GM18507 (cell line): Measurements from ENCODE around the gene CNTNAP2.
A peak's percentile ranks its signal among the peaks of the same experiment; 100 is the strongest.

Experiments
- DNase-seq: peaks from one replicate; pipeline ENCODE4 v3.0.0; 2011; ENCODE audit warnings: low read depth; ENCODE audit not compliant: insufficient read length; ENCODE audit errors: extremely low spot score
- FAIRE-seq: peaks from 2 replicates; lab custom pipeline; 2011; peaks lifted over from hg19 to GRCh38; lab: Jason Lieb, UNC

Gene CNTNAP2

DNA sequence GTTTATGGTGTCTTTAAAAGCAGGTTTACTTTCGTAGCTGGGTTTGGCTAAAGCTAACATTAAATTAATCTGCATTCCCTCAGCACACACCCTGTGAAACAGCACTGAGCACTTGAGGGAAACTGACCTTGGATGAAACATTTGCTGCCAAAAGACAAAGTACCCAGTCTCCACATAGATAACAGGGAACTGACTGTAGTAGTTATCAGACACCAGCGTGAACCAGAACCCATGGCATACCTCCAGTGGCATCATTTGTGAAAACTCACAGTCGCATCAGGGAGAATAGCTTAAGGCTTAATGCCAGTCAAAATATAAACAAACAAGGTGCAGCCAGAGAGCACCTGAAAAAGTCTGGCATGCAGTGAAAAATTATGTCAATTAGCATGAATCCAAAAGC is 2116.2 kb downstream of the CNTNAP2 start:
- FAIRE-seq (no peak), DNase-seq (no peak)

DNA sequence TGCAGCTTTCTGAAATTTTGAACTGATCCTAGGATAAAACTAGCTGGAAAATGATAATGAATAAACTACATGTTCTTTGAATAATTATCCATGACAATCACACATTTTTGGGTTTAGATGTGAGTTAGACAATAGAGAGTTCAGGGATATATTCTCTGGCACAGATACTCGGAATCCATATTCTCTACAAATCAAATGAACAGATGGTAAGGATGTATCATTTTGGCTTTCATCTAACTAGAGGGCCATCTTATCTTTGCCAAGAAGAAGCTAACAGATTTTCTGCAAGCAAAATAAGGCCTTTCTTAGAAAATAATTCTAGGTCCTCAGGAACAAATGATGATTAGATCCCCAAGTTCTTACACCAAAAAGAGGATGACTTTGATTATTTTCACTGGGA is 2118.1 kb downstream of the CNTNAP2 start:
- FAIRE-seq (no peak), DNase-seq (no peak)

DNA sequence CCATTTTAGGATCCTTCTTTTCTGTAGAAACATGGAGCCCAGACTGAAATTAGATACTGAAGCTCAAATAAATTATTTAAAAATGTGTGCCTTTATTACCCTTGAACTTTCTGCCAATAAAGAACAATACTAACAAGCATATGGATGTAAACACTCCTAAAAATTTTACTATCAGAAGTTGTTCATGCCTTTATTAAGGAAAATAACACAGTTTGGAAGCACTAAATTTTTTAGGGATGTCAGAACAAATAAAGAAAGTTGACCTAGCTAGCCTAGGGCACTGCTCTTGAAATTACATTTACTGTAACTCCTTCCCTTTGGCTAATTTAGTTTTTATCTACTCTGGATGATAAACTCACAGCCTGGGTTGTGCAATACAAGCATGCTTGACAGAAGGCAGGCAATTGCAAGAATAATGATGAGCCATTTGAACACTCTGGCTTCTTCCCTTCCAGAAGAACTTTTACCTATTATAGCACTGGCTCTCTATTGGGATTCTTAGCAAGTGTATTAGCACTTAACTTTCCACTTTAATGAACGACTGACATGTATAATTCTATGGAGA is 2122.2 kb downstream of the CNTNAP2 start:
- no peak for DNase-seq
- no peak for FAIRE-seq

DNA sequence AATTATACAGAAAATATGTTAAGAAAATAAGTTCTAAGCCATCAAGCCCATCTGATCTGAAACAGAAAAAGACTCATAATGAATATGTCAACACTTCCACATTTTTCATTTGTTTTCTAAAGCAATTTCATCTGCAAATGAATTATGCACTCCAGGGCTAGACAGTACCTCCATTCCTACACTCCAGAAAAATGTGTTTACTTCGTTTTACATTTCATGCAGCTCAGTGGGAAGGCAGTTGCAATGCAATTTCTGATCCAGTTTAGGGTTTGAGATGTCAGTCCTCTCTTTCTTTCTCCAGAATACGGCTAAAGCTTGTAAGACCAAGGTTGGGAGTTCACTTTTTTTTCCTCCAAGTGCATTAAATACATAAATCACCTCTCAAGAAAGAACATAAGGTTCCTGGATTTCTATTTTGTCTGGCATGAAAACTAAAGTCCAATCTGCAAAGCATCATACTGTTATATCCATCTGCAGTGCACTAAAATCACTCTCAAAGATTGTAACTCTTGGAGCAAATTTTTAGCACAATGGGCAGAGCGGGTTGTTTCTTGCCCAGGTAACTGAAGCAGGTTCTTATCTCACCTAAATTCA is 2125.2 kb downstream of the CNTNAP2 start:
- FAIRE-seq (no peak), DNase-seq (no peak)

DNA sequence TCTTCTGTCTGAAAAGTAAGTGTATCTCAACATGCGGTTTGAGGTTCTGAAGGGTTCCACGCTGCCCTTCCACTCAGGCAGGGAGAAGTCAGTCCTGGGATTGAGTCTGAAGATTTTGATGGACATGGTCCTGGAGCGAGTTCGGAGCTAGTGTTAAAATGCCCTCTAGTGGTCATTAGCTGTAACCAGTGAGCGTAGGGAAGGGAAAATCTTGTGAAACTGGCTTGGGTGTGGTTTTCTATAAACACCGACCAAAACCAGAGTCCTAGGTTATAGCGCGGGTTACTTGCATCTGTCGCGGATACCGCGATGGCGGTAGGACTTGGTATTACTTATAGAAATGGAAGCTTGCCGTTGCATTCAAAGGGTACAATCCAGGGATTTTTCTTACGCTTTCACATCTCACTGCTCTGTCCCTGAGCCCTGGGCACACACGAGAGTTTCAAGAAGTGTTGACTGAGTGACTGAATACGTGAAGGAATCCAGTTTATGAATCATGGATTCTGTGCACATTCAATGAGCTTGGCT is 2125.8 kb downstream of the CNTNAP2 start:
- FAIRE-seq = peak; percentile 75
- DNase-seq = no peak

DNA sequence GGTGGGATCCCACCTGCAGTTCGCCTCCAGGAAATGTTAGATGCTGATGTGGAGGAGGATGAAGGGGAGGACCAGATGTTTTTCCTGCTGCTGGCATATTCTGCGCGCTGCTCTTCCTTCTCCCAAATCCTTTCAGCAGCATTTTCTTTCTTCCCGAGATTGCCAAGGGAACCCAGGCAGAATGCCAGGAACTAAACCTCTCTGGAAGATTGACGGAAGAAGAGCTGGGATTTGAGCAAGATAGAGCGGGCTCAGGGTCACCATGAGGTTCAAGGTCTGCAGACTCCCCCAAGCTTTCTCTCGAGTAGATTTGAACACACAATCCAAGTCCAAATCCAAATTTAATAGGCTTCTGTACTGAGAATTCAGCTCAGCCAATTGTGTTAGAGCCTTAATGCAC is 2128.8 kb downstream of the CNTNAP2 start:
- no peak for FAIRE-seq
- DNase-seq = no peak

DNA sequence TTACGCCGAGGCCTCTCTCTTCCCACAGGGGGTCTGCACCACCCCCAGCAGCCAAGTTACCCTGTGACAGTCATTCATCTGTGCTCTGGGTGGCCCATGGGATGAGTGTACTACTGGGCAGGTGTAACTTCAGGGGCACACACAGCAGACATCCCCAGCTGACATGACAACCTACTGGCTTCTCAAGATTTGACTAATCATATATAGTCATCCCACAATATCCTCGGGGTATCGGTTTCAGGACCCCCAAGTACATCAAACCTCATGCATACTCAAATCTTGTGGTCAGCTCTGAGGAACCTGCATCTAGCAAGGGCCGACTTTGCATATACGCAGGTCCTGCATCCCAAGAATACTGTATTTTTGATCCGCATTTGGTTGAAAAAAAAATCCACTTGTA is 2137.0 kb downstream of the CNTNAP2 start:
- DNase-seq (no peak), FAIRE-seq (no peak)

DNA sequence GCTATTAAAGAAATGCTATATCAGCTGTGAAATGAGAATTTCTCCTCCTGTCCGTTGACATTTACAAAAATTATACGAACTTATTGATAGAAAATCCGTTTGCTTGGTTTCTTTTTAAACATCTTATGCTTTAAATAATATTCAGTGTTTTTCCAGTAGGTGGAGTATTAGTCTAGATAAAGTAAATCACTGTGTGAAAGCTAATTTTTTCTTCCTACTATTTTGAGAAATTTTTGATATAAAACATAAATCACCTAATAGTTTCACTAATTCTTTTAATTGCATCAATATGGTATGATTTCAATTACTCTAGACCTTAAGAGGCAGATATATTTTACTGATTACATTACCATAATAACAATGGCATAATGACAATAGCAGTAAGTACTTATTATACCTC is 2138.7 kb downstream of the CNTNAP2 start:
- DNase-seq (no peak), FAIRE-seq (no peak)

DNA sequence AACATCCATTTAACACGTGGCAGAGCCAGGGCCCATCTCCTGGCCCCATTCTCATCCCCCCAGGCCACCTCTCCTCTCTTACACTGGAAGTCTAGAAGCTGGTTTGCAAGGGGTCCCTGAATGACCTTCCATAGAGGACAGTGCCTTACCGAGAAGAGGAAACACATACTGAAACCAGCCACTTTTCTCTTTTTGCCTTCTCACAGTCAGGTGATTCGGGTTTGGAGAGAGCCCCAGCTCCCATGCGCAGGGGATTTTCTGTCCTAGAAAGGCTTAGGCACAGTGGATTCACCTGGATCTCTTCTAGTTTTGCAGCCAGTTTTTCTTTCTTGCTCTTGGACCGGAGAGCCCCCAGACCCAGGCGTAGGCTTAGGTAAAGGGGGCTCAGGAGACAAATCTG is 2139.8 kb downstream of the CNTNAP2 start:
- FAIRE-seq (no peak), DNase-seq (no peak)

DNA sequence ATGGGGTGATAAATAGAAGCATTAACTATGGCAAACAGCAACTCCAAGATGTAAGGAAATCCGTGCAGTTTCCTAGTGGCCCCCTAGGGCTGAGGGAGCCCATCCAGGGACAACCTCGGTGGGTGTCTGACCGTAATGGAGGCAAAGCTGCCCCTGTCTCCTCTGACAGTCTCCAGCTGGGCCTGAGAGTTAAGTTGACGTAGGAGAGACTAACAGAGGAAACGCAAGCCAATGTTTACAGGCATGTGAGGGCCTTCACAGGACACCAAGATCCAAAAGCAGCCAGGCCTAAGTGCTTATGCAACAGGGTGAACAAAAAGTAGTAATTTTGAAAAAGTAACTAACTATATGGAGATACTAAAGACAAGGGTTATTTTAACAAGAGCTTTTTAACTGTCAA is 2144.0 kb downstream of the CNTNAP2 start:
- FAIRE-seq = no peak
- no peak for DNase-seq

DNA sequence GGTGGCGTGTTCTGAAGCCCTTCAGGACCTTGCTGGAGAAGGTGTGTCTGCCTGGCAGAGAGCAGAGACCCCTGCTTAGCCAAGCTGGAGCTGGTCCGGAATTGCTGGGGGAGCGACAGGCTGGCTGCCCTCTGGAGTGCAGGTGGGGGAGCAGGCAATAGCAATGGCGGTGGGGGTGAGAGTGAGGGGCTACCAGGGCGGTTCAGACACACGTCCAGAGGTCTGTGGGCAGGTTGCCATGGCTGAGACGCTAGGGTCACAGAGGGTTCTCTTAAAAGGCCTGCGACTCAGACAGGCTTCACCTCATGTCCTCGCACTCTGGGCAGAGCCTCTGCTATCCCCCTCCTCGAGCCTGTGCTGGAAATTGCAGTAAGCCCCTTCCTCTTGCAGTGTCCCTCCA is 2144.9 kb downstream of the CNTNAP2 start:
- DNase-seq (no peak), FAIRE-seq (no peak)

DNA sequence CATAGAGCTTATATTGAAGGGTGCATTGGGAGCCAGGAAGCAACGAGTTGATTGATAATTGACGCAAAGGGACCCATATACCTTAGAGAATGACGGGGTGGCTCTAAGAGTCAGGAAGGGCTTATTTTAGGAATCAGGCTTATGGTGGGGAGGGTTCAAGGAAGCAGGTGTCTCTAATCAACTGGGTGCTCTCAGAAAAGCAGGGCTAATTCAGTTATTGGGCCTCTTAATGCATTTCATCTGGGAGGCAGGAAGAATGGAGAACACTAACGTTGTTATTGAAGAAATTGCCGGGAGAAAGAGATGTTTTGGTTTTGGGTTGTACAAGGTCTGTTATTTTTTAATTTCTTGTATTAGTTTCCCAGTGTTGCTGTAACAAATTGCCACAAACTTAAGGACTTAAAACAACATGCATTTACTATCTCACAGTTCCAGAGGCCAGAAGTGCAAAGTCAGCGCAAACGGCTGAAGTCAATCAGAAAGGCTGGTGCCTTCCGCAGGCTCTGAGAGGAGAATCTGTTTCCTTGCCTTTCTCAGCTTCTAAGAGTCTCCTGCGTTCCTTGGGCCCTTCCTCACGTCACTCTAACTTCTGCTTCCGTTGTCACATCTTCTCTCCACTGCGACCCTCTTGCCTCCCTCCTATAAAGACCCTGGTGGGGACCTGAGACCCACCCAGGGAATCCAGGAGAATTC is 2145.5 kb downstream of the CNTNAP2 start:
- DNase-seq (no peak), FAIRE-seq (no peak)

DNA sequence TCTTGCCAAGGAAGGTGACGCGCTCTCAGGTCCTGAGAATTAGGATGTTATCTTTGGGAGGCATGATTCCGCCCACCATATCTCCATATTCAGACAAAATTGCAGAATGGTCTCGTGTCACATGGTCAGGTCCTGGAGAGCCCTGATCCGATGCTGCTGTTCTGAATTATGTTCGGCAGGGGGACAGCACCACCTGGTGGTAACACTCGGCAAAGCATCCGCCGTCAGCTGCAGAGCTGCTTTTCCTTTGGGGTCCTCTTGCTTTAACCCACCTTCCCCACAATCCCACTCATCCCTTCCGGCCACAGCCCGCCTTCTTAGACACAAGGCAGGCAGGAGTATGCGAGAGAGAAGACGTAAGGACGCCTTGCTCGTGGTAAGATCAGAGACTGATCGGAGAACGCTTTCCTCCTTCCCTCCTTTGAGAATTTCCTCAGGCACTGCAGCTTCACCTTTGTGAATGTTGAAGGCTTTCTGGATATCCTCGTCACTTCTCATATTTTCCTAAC is 2146.2 kb downstream of the CNTNAP2 start:
- FAIRE-seq = peak; percentile 46

DNA sequence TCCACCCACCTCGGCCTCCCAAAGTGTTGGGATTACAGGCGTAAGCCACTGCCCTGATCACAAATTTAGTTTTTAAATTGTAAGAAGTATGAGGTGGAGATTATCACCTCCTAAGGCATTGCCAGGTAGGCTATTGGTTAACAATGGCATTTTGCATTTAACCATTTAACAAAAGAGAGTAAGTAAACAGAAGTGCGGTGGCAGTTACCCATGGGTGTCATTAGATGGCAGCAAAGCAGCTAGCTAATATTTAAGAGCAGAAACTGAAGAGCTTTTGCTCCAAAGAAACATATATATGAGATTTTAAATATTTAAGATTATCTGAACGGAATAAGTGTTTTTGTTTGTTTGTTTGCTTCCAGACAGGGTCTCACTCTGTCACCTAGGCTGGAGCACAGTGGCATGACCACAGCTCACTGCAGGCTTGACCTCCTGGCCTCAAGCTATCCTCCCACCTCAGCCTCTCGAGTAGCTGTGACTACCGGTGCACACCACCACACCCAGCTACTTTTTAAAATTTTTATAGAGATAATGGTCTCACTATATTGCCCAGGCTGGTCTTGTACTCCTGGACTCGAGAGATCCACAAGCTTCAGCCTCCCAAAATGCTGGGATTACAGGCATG is 2148.4 kb downstream of the CNTNAP2 start:
- FAIRE-seq = peak; percentile 18
- peak; percentile 11 for DNase-seq

More for the DNA sequence above, 2146.2 kb downstream of the CNTNAP2 start:
- DNase-seq = peak; percentile 22

DNA sequence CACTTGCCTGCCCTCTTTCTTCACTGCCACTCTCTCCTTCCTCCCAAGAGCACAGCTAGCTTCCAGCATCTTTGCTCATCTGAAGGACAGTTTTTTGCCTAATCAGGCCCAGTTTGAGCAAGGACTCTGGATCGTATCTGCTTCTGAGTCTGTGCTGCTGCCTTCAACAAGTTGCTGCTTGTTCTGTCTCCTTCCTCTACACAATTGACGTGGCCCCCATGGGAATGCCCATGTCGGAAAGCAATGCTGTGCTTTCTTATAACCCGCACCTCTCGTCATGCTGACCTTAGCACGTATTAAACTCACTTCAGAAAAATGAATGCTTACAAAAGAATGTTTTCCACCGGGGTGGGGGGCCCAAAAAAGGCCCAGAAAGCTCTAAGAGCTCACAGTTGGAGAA is 2149.3 kb downstream of the CNTNAP2 start:
- DNase-seq (no peak), FAIRE-seq (no peak)

DNA sequence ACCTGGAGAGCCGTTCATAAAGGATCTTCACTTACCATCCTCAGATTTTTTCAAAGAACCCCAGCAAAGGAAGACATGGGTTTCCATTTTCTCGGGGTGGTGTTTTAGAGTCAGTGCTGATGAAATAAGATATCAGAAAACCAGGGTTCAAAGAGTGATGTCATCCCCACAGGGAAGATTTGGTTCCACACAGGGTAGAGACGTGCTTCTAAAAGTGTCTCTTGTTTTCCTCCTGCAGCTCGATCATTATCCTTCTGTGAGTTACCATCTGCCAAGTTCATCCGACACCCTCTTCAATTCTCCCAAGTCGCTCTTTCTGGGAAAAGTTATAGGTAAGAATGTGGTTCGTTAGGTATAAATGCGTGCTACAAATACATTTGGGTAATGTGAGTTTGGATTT is 2150.2 kb downstream of the CNTNAP2 start:
- no peak for DNase-seq
- no peak for FAIRE-seq

DNA sequence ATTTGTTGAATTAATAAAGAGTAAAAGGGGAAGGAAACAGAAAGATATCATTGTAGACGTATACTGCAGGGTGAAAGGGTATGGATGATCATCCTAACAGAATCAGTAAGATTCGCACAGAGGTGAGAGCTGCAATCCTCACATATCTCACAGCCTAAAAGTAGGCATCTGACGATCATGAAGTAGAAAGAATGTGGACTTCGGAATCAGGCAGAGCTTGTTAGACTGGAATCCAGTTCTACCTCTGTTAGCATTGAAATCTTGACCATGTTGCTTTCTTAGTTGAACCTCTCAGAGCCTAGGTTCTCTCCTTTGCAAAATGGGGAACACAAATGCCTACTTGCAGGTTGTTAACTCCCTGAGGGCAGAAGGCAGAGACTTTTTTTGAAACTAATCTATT is 2154.0 kb downstream of the CNTNAP2 start:
- DNase-seq = no peak
- no peak for FAIRE-seq

DNA sequence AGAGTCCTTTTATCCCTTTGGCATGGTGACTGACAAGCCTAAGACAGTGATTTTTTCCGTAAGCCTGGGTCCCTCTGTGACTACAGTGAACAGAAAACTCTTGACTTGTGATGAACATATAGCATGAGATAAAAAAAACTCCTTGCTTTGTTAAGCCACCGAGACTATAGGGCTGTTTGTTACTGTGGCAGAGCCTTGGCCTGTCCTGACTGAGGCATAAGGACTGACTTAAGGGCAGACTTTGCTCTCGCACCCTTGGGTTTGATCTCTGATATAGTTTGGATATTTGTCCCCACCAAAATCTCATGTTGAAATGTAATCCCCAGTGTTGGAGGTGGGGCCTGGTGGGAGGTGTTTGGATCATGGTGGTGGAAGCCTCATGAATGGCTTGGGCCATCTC is 2157.5 kb downstream of the CNTNAP2 start:
- DNase-seq (no peak), FAIRE-seq (no peak)

DNA sequence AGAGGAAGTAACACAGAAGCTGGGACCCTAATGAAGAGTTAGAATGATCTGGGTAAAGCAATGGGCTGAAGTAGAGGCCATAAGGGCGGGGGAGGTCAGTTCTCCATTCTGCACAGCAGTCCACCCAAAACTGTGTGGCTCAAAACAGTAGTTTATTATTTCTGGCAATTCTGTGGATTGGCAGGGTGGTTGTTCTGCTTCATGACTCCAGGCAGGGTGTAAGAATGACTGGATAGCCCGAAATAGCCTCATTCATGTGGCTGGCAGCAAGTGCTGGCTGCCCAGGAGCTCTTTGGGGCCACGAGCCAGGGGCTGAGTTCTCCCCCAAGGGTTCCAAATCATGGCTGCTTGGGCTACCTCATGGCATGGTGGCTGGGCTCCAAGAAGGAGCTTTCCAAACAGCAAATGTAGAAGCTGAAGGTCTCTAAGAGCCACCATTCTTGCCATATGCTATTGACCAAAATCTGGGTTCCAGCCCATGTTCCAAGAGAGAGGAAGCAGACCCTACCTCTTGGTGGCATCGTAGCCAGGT is 2158.8 kb downstream of the CNTNAP2 start:
- DNase-seq = no peak

More for the DNA sequence above, 2158.8 kb downstream of the CNTNAP2 start:
- no peak for FAIRE-seq
